ENCODE measurements around the gene DBP.

The DBP gene

GRCh38 chr19:48629297-48629598 lies 7.9 kb downstream of the DBP start:
- no peaks in the 10 kb centered on the region for H4K20me1 ChIP-seq (ENCODE audit: control insufficient read depth, insufficient read depth, low read depth, low read length)
- H3K36me3 ChIP-seq (ENCODE audit: control insufficient read depth, low read length) = peaks cover 39% of the 10 kb centered on the region
- H3K4me2 ChIP-seq (ENCODE audit: low read length) = no peak overlapping the region
- H3K79me2 ChIP-seq (ENCODE audit: control insufficient read depth, low read length) = peaks cover 23% of the 10 kb centered on the region
- H3K9me2 ChIP-seq (replicated peaks; ENCODE audit: control insufficient read depth, low read length) = no peaks in the 10 kb centered on the region
- no peak overlapping the region for H3K27ac ChIP-seq (ENCODE audit: low read depth, low read length)
- H3K9me3 ChIP-seq (ENCODE audit: control insufficient read depth, insufficient read depth, low read length) = no peaks in the 10 kb centered on the region
- peaks cover 4% of the 10 kb centered on the region; the same call in 1 of the 2 replicates for H3F3A ChIP-seq (ENCODE audit: control insufficient read depth, insufficient read depth)
- H3K4me3 ChIP-seq (ENCODE audit: low read length) = no peak overlapping the region
- H3K4me1 ChIP-seq (ENCODE audit: control insufficient read depth, low read length) = peaks cover 23% of the 10 kb centered on the region
- TF ChIP-seq EZH2phosphoT487 (IDR thresholded peaks at IDR 0.05; ENCODE audit: borderline replicate concordance, low read length) (no peak), CTCF (IDR thresholded peaks at IDR 0.05; ENCODE audit: low read depth, low read length, poor library complexity, severe bottlenecking) (no peak)
- H3K27me3 ChIP-seq (ENCODE audit: control insufficient read depth, low read length) = no peaks in the 10 kb centered on the region

GRCh38 chr19:48628486-48629296 lies 8.5 kb downstream of the DBP start:
- no peak overlapping the region for H3K27ac ChIP-seq (ENCODE audit: low read depth, low read length)
- TF ChIP-seq CTCF (IDR thresholded peaks at IDR 0.05; ENCODE audit: low read depth, low read length, poor library complexity, severe bottlenecking) (no peak), EZH2phosphoT487 (IDR thresholded peaks at IDR 0.05; ENCODE audit: borderline replicate concordance, low read length) (no peak)
- H3K4me1 ChIP-seq (ENCODE audit: control insufficient read depth, low read length) = peaks cover 20% of the 10 kb centered on the region
- H3K4me3 ChIP-seq (ENCODE audit: low read length) = no peak overlapping the region
- H4K20me1 ChIP-seq (ENCODE audit: control insufficient read depth, insufficient read depth, low read depth, low read length) = no peaks in the 10 kb centered on the region
- H3F3A ChIP-seq (ENCODE audit: control insufficient read depth, insufficient read depth) = peaks cover 4% of the 10 kb centered on the region; the same call in 1 of the 2 replicates
- peaks cover 39% of the 10 kb centered on the region for H3K36me3 ChIP-seq (ENCODE audit: control insufficient read depth, low read length)
- no peaks in the 10 kb centered on the region for H3K9me3 ChIP-seq (ENCODE audit: control insufficient read depth, insufficient read depth, low read length)
- H3K4me2 ChIP-seq (ENCODE audit: low read length) = no peak overlapping the region
- H3K79me2 ChIP-seq (ENCODE audit: control insufficient read depth, low read length) = peaks cover 20% of the 10 kb centered on the region
- no peaks in the 10 kb centered on the region for H3K9me2 ChIP-seq (replicated peaks; ENCODE audit: control insufficient read depth, low read length)
- no peaks in the 10 kb centered on the region for H3K27me3 ChIP-seq (ENCODE audit: control insufficient read depth, low read length)

GRCh38 chr19:48627865-48628314 lies 9.3 kb downstream of the DBP start:
- Histone ChIP-seq H3K4me2 (ENCODE audit: low read length) (no peak overlapping the region), H3K27ac (ENCODE audit: low read depth, low read length) (no peak overlapping the region), H3K36me3 (ENCODE audit: control insufficient read depth, low read length) (peaks cover 36% of the 10 kb centered on the region), H3K4me1 (ENCODE audit: control insufficient read depth, low read length) (peaks cover 18% of the 10 kb centered on the region), H3K9me2 (replicated peaks; ENCODE audit: control insufficient read depth, low read length) (no peaks in the 10 kb centered on the region), H4K20me1 (ENCODE audit: control insufficient read depth, insufficient read depth, low read depth, low read length) (no peaks in the 10 kb centered on the region), H3K79me2 (ENCODE audit: control insufficient read depth, low read length) (peaks cover 20% of the 10 kb centered on the region), H3F3A (ENCODE audit: control insufficient read depth, insufficient read depth) (peaks cover 4% of the 10 kb centered on the region; the same call in 1 of the 2 replicates), H3K4me3 (ENCODE audit: low read length) (no peak overlapping the region), H3K9me3 (ENCODE audit: control insufficient read depth, insufficient read depth, low read length) (no peaks in the 10 kb centered on the region), H3K27me3 (ENCODE audit: control insufficient read depth, low read length) (no peaks in the 10 kb centered on the region)
- no peak for TF ChIP-seq CTCF (IDR thresholded peaks at IDR 0.05; ENCODE audit: low read depth, low read length, poor library complexity, severe bottlenecking)
- TF ChIP-seq EZH2phosphoT487 (IDR thresholded peaks at IDR 0.05; ENCODE audit: borderline replicate concordance, low read length) = no peak
